ENCODE results near the gene EEIG2.

EEIG2 gene

GRCh38 chr1:108590957-108591356, 31.1 kb downstream of the EEIG2 start:
- Histone ChIP-seq H3K4me3 (ENCODE audit: low read length) (no peak overlapping the region), H3K4me1 (ENCODE audit: control insufficient read depth, low read depth, low read length) (peaks cover 3% of the 10 kb centered on the region), H3K27ac (ENCODE audit: low read length) (no peak overlapping the region), H3K27me3 (ENCODE audit: control insufficient read depth, insufficient read depth, low read length) (no peaks in the 10 kb centered on the region), H3K36me3 (ENCODE audit: control insufficient read depth, low read depth, low read length) (no peaks in the 10 kb centered on the region), H3K9ac (ENCODE audit: low read length) (no peak overlapping the region), H3K9me3 (ENCODE audit: control insufficient read depth, low read depth, low read length) (no peaks in the 10 kb centered on the region)

GRCh38 chr1:108591466-108591865, 31.6 kb downstream of the EEIG2 start:
- no peaks in the 10 kb centered on the region for H3K9me3 ChIP-seq (ENCODE audit: control insufficient read depth, low read depth, low read length)
- H3K36me3 ChIP-seq (ENCODE audit: control insufficient read depth, low read depth, low read length), result no peaks in the 10 kb centered on the region
- H3K27me3 ChIP-seq (ENCODE audit: control insufficient read depth, insufficient read depth, low read length), result no peaks in the 10 kb centered on the region
- H3K4me3 ChIP-seq (ENCODE audit: low read length), result no peak overlapping the region
- no peak overlapping the region for H3K9ac ChIP-seq (ENCODE audit: low read length)
- H3K4me1 ChIP-seq (ENCODE audit: control insufficient read depth, low read depth, low read length), result peaks cover 3% of the 10 kb centered on the region
- H3K27ac ChIP-seq (ENCODE audit: low read length), result no peak overlapping the region

GRCh38 chr1:108592030-108592759, 32.3 kb downstream of the EEIG2 start:
- H3K27me3 ChIP-seq (ENCODE audit: control insufficient read depth, insufficient read depth, low read length), result no peaks in the 10 kb centered on the region
- no peaks in the 10 kb centered on the region for H3K36me3 ChIP-seq (ENCODE audit: control insufficient read depth, low read depth, low read length)
- no peak overlapping the region for H3K4me3 ChIP-seq (ENCODE audit: low read length)
- H3K4me1 ChIP-seq (ENCODE audit: control insufficient read depth, low read depth, low read length), result peaks cover 3% of the 10 kb centered on the region
- no peaks in the 10 kb centered on the region for H3K9me3 ChIP-seq (ENCODE audit: control insufficient read depth, low read depth, low read length)
- no peak overlapping the region for H3K9ac ChIP-seq (ENCODE audit: low read length)
- H3K27ac ChIP-seq (ENCODE audit: low read length), result no peak overlapping the region

- Histone ChIP-seq H3K27me3 (ENCODE audit: control insufficient read depth, insufficient read depth, low read length) (no peaks in the 10 kb centered on the region), H3K4me3 (ENCODE audit: low read length) (no peak overlapping the region), H3K27ac (ENCODE audit: low read length) (no peak overlapping the region), H3K36me3 (ENCODE audit: control insufficient read depth, low read depth, low read length) (no peaks in the 10 kb centered on the region), H3K9me3 (ENCODE audit: control insufficient read depth, low read depth, low read length) (no peaks in the 10 kb centered on the region), H3K4me1 (ENCODE audit: control insufficient read depth, low read depth, low read length) (peaks cover 3% of the 10 kb centered on the region), H3K9ac (ENCODE audit: low read length) (no peak overlapping the region)
These were observed 33.5 kb downstream of the EEIG2 start for GRCh38 chr1:108593448-108593847.

GRCh38 chr1:108595507-108595906, 35.6 kb downstream of the EEIG2 start:
- no peak overlapping the region for H3K27ac ChIP-seq (ENCODE audit: low read length)
- H3K27me3 ChIP-seq (ENCODE audit: control insufficient read depth, insufficient read depth, low read length), result no peaks in the 10 kb centered on the region
- no peak overlapping the region for H3K9ac ChIP-seq (ENCODE audit: low read length)
- no peaks in the 10 kb centered on the region for H3K9me3 ChIP-seq (ENCODE audit: control insufficient read depth, low read depth, low read length)
- H3K4me3 ChIP-seq (ENCODE audit: low read length), result no peak overlapping the region
- no peaks in the 10 kb centered on the region for H3K36me3 ChIP-seq (ENCODE audit: control insufficient read depth, low read depth, low read length)
- H3K4me1 ChIP-seq (ENCODE audit: control insufficient read depth, low read depth, low read length), result peaks cover 3% of the 10 kb centered on the region

- Histone ChIP-seq H3K9ac (ENCODE audit: low read length) (no peak overlapping the region), H3K27me3 (ENCODE audit: control insufficient read depth, insufficient read depth, low read length) (no peaks in the 10 kb centered on the region), H3K27ac (ENCODE audit: low read length) (no peak overlapping the region), H3K4me1 (ENCODE audit: control insufficient read depth, low read depth, low read length) (no peaks in the 10 kb centered on the region), H3K4me3 (ENCODE audit: low read length) (no peak overlapping the region), H3K36me3 (ENCODE audit: control insufficient read depth, low read depth, low read length) (no peaks in the 10 kb centered on the region), H3K9me3 (ENCODE audit: control insufficient read depth, low read depth, low read length) (no peaks in the 10 kb centered on the region)
These were observed 37.1 kb downstream of the EEIG2 start for GRCh38 chr1:108597041-108597440.

- Histone ChIP-seq H3K36me3 (ENCODE audit: control insufficient read depth, low read depth, low read length) (no peaks in the 10 kb centered on the region), H3K27ac (ENCODE audit: low read length) (no peak overlapping the region), H3K27me3 (ENCODE audit: control insufficient read depth, insufficient read depth, low read length) (no peaks in the 10 kb centered on the region), H3K9me3 (ENCODE audit: control insufficient read depth, low read depth, low read length) (no peaks in the 10 kb centered on the region), H3K9ac (ENCODE audit: low read length) (no peak overlapping the region), H3K4me3 (ENCODE audit: low read length) (no peak overlapping the region), H3K4me1 (ENCODE audit: control insufficient read depth, low read depth, low read length) (no peaks in the 10 kb centered on the region)
These were observed 38.4 kb downstream of the EEIG2 start for GRCh38 chr1:108598340-108598739.

GRCh38 chr1:108600504-108600903, 40.6 kb downstream of the EEIG2 start:
- H3K36me3 ChIP-seq (ENCODE audit: control insufficient read depth, low read depth, low read length), result no peaks in the 10 kb centered on the region
- no peaks in the 10 kb centered on the region for H3K27me3 ChIP-seq (ENCODE audit: control insufficient read depth, insufficient read depth, low read length)
- H3K9me3 ChIP-seq (ENCODE audit: control insufficient read depth, low read depth, low read length), result no peaks in the 10 kb centered on the region
- H3K27ac ChIP-seq (ENCODE audit: low read length), result no peak overlapping the region
- H3K9ac ChIP-seq (ENCODE audit: low read length), result no peak overlapping the region
- no peaks in the 10 kb centered on the region for H3K4me1 ChIP-seq (ENCODE audit: control insufficient read depth, low read depth, low read length)
- no peak overlapping the region for H3K4me3 ChIP-seq (ENCODE audit: low read length)

- Histone ChIP-seq H3K9me3 (ENCODE audit: control insufficient read depth, low read depth, low read length) (no peaks in the 10 kb centered on the region), H3K36me3 (ENCODE audit: control insufficient read depth, low read depth, low read length) (no peaks in the 10 kb centered on the region), H3K27me3 (ENCODE audit: control insufficient read depth, insufficient read depth, low read length) (no peaks in the 10 kb centered on the region), H3K4me1 (ENCODE audit: control insufficient read depth, low read depth, low read length) (no peaks in the 10 kb centered on the region), H3K9ac (ENCODE audit: low read length) (no peak overlapping the region), H3K4me3 (ENCODE audit: low read length) (no peak overlapping the region), H3K27ac (ENCODE audit: low read length) (no peak overlapping the region)
These were observed 42.0 kb downstream of the EEIG2 start for GRCh38 chr1:108601708-108602410.

GRCh38 chr1:108605633-108606032, 45.7 kb downstream of the EEIG2 start:
- Histone ChIP-seq H3K4me1 (ENCODE audit: control insufficient read depth, low read depth, low read length) (no peaks in the 10 kb centered on the region), H3K9ac (ENCODE audit: low read length) (no peak overlapping the region), H3K36me3 (ENCODE audit: control insufficient read depth, low read depth, low read length) (no peaks in the 10 kb centered on the region), H3K27me3 (ENCODE audit: control insufficient read depth, insufficient read depth, low read length) (no peaks in the 10 kb centered on the region), H3K27ac (ENCODE audit: low read length) (no peak overlapping the region), H3K9me3 (ENCODE audit: control insufficient read depth, low read depth, low read length) (no peaks in the 10 kb centered on the region), H3K4me3 (ENCODE audit: low read length) (no peak overlapping the region)

- no peaks in the 10 kb centered on the region for H3K27me3 ChIP-seq (ENCODE audit: control insufficient read depth, insufficient read depth, low read length)
- H3K9ac ChIP-seq (ENCODE audit: low read length), result no peak overlapping the region
- H3K4me3 ChIP-seq (ENCODE audit: low read length), result no peak overlapping the region
- no peaks in the 10 kb centered on the region for H3K9me3 ChIP-seq (ENCODE audit: control insufficient read depth, low read depth, low read length)
- no peaks in the 10 kb centered on the region for H3K4me1 ChIP-seq (ENCODE audit: control insufficient read depth, low read depth, low read length)
- H3K36me3 ChIP-seq (ENCODE audit: control insufficient read depth, low read depth, low read length), result no peaks in the 10 kb centered on the region
- no peak overlapping the region for H3K27ac ChIP-seq (ENCODE audit: low read length)
These were observed 46.6 kb downstream of the EEIG2 start for GRCh38 chr1:108606478-108606877.
